Skeletal muscle satellite cell (primary cell): ENCODE results near the gene MIEF2.
A peak's percentile ranks its signal among the peaks of the same experiment; 100 is the strongest.
"Not testable (repeated sequence)": the region's sequence is repeated elsewhere in the genome, so short reads cannot be mapped to it uniquely, and the experiment has no call there.

Experiments
- H3K27me3 ChIP-seq: 2 replicates; pipeline ENCODE4 v1.7.0; 2013; ENCODE audit warnings: low read length; ENCODE audit not compliant: control insufficient read depth, insufficient read depth
- H3K36me3 ChIP-seq: 2 replicates; pipeline ENCODE4 v1.7.0; 2013; ENCODE audit warnings: mild to moderate bottlenecking, control low read depth, low read length; ENCODE audit not compliant: insufficient read depth
- H3K4me1 ChIP-seq: 2 replicates; pipeline ENCODE4 v1.7.0; 2013; ENCODE audit warnings: low read length; ENCODE audit not compliant: control insufficient read depth, insufficient read depth
- H3K4me2 ChIP-seq: 2 replicates; pipeline ENCODE4 v1.7.0; 2013; ENCODE audit warnings: mild to moderate bottlenecking, low read length
- H3K4me3 ChIP-seq: 2 replicates; pipeline ENCODE4 v1.7.0; 2013; ENCODE audit warnings: low read length
- H3K9ac ChIP-seq: 2 replicates; pipeline ENCODE4 v1.7.0; 2013; ENCODE audit warnings: mild to moderate bottlenecking, low read depth, low read length, moderate library complexity
- H3K9me3 ChIP-seq: replicated peaks from 2 replicates; pipeline ENCODE4 v1.7.0; 2013; ENCODE audit warnings: mild to moderate bottlenecking, control low read depth, low read length

The MIEF2 gene

GRCh38 chr17:18280249-18280648 lies 19.8 kb downstream of the MIEF2 start:
- Histone ChIP-seq H3K4me3 (no peak overlapping the region), H3K27me3 (no peaks in the 10 kb centered on the region), H3K36me3 (peaks cover 73% of the 10 kb centered on the region)

GRCh38 chr17:18280766-18281371 lies 20.4 kb downstream of the MIEF2 start:
- Histone ChIP-seq H3K4me2 (no peak overlapping the region), H3K27me3 (no peaks in the 10 kb centered on the region), H3K9me3 (no peaks in the 10 kb centered on the region), H3K4me3 (no peak overlapping the region), H3K9ac (no peak overlapping the region), H3K4me1 (no peaks in the 10 kb centered on the region), H3K36me3 (peaks cover 78% of the 10 kb centered on the region)

More at GRCh38 chr17:18280249-18280648, 19.8 kb downstream of the MIEF2 start:
- Histone ChIP-seq H3K4me1 (no peaks in the 10 kb centered on the region), H3K4me2 (no peak overlapping the region), H3K9ac (no peak overlapping the region), H3K9me3 (no peaks in the 10 kb centered on the region)

- Histone ChIP-seq H3K4me1 (no peaks in the 10 kb centered on the region), H3K27me3 (no peaks in the 10 kb centered on the region), H3K9me3 (no peaks in the 10 kb centered on the region), H3K4me3 (no peak overlapping the region), H3K4me2 (no peak overlapping the region), H3K36me3 (peaks cover 72% of the 10 kb centered on the region), H3K9ac (no peak overlapping the region)
Measured at GRCh38 chr17:18281788-18282187, 21.3 kb downstream of the MIEF2 start.

- H3K4me2 ChIP-seq, result no peak overlapping the region
- no peak overlapping the region for H3K9ac ChIP-seq
- no peaks in the 10 kb centered on the region for H3K4me1 ChIP-seq
- no peaks in the 10 kb centered on the region for H3K9me3 ChIP-seq
- H3K27me3 ChIP-seq, result no peaks in the 10 kb centered on the region
- H3K4me3 ChIP-seq, result no peak overlapping the region
- H3K36me3 ChIP-seq, result peaks cover 65% of the 10 kb centered on the region
Measured at GRCh38 chr17:18285296-18285695, 24.8 kb downstream of the MIEF2 start.

- no peak overlapping the region for H3K9ac ChIP-seq
- H3K4me3 ChIP-seq, result no peak overlapping the region
- H3K4me1 ChIP-seq, result no peaks in the 10 kb centered on the region
- no peaks in the 10 kb centered on the region for H3K9me3 ChIP-seq
- peaks cover 48% of the 10 kb centered on the region for H3K36me3 ChIP-seq
- H3K27me3 ChIP-seq, result no peaks in the 10 kb centered on the region
- no peak overlapping the region for H3K4me2 ChIP-seq
Measured at GRCh38 chr17:18291718-18292540, 31.5 kb downstream of the MIEF2 start.

- peaks cover 36% of the 10 kb centered on the region for H3K36me3 ChIP-seq
- H3K27me3 ChIP-seq, H3K9me3 ChIP-seq, H3K4me2 ChIP-seq, H3K4me1 ChIP-seq, H3K9ac ChIP-seq, H3K4me3 ChIP-seq: not testable (repeated sequence)
Measured at GRCh38 chr17:18298061-18298460, 37.6 kb downstream of the MIEF2 start.

GRCh38 chr17:18300725-18301480 lies 40.4 kb downstream of the MIEF2 start:
- H3K4me2 ChIP-seq, result no peak overlapping the region
- H3K36me3 ChIP-seq, result peaks cover 47% of the 10 kb centered on the region
- H3K4me3 ChIP-seq, result no peak overlapping the region
- H3K4me1 ChIP-seq, result no peaks in the 10 kb centered on the region
- H3K9ac ChIP-seq, result no peak overlapping the region
- no peaks in the 10 kb centered on the region for H3K27me3 ChIP-seq
- no peaks in the 10 kb centered on the region for H3K9me3 ChIP-seq

GRCh38 chr17:18303206-18303605 lies 42.7 kb downstream of the MIEF2 start:
- H3K9ac ChIP-seq, H3K4me2 ChIP-seq, H3K9me3 ChIP-seq, H3K27me3 ChIP-seq, H3K4me3 ChIP-seq, H3K4me1 ChIP-seq: not testable (repeated sequence)
- peaks cover 61% of the 10 kb centered on the region for H3K36me3 ChIP-seq

- no peak overlapping the region for H3K4me3 ChIP-seq
- no peak overlapping the region for H3K4me2 ChIP-seq
- peaks cover 48% of the 10 kb centered on the region for H3K36me3 ChIP-seq
- no peaks in the 10 kb centered on the region for H3K9me3 ChIP-seq
- no peak overlapping the region for H3K9ac ChIP-seq
- no peaks in the 10 kb centered on the region for H3K27me3 ChIP-seq
- peaks cover 12% of the 10 kb centered on the region for H3K4me1 ChIP-seq
Measured at GRCh38 chr17:18309202-18309601, 48.7 kb downstream of the MIEF2 start.

GRCh38 chr17:18314059-18314730 lies 53.7 kb downstream of the MIEF2 start:
- H3K4me2 ChIP-seq, result peak overlapping the region; percentile 85
- H3K36me3 ChIP-seq, result peaks cover 28% of the 10 kb centered on the region
- no peaks in the 10 kb centered on the region for H3K27me3 ChIP-seq
- H3K9me3 ChIP-seq, result no peaks in the 10 kb centered on the region
- peak overlapping the region; percentile 97 for H3K4me3 ChIP-seq
- peaks cover 38% of the 10 kb centered on the region for H3K4me1 ChIP-seq
- peak overlapping the region; percentile 97 for H3K9ac ChIP-seq
